Breast epithelium (tissue), 3 donors: ENCODE data around the gene LONP2.

Experiments used
- CTCF ChIP-seq, 3 donors: fragments of 450-650 bp; IDR thresholded peaks; one replicate each; pipeline ENCODE4 v1.5.1; 2016 to 2017; ENCODE audit warnings: antibody characterized with exemption in 3 of 3, mild to moderate bottlenecking in 3 of 3, moderate library complexity in 3 of 3
- POLR2A ChIP-seq: fragments of 450-650 bp; IDR thresholded peaks from one replicate; pipeline ENCODE4 v1.6.1; 2016; ENCODE audit warnings: antibody characterized with exemption, mild to moderate bottlenecking, moderate library complexity

GRCh38 chr16:48201515-48202201 lies 42.4 kb upstream of the LONP2 start:
- TF ChIP-seq CTCF (IDR thresholded peaks at IDR 0.05) (no peak), POLR2A (no peak)
